Dermis microvascular lymphatic vessel endothelial cell (primary cell): ENCODE measurements around the gene MYCL. TPM values are rescaled to one million over a fixed set of nuclear protein-coding genes. Genes with fewer than 3 reads are reported as not detected.
A peak's percentile ranks its signal among the peaks of the same experiment; 100 is the strongest.

Experiments used
- DNase-seq, 2 donors: peaks; one replicate each; pipeline versions ENCODE4 v3.0.0 to v3.0.0-alpha.2; 2010; ENCODE audit warnings: low read depth in 2 of 2
- total RNA-seq: library from RNA; depleted of rRNA; stranded (reverse); fragments of >200 nt; gene quantifications from 2 replicates; pipeline ENCODE4 v1.2.1, GENCODE V29; 2014

Gene MYCL
- total RNA-seq, 1 donor from 2014 or later, result 0.39 TPM

DNA sequence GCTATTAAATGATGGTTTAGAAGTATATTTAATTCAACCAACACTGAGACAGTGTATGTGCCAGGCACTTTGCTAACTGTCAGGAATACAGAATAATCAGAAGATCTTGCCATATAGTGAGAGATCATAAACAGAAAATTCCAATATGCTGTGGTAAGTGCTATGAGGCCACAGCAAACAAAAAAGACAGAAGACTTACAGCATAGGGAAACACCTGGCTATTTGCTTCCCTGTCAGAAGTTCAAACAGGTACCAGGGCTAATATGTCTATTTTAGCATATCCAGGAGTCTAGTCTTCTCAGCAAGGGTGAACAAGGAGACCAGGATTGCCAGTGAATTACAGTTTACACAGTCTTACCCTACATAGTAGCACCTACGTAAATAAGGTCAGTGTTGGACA, 48.8 kb downstream of the MYCL start:
- DNase-seq, result no peak

DNA sequence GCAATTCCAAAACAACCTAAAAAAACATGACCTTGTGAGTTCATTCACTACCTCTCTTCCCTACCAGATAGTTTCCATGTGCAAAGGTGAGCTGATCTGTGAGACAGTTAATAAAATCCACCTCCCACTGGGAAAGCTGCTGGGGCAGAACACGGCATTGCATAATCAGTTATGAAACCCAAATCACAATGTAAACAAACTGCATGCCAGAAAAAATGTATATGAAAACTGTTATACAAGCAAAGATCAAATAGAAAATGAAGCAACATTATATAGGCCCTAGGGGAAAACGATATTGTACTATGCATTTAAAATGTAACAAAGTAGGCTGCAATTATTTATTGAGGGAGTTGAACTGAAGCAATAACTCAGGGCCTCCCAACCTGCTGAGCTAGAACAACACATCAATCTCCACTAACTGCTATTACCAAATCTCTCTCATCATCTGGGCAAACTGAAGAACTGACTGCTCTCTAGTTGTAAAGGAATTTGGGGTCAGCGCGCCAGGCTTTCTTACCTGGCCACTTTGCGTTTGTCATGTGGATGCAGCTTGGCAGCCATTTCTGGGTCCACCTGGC, 49.4 kb downstream of the MYCL start:
- peak; percentile 3 to 53 for DNase-seq

DNA sequence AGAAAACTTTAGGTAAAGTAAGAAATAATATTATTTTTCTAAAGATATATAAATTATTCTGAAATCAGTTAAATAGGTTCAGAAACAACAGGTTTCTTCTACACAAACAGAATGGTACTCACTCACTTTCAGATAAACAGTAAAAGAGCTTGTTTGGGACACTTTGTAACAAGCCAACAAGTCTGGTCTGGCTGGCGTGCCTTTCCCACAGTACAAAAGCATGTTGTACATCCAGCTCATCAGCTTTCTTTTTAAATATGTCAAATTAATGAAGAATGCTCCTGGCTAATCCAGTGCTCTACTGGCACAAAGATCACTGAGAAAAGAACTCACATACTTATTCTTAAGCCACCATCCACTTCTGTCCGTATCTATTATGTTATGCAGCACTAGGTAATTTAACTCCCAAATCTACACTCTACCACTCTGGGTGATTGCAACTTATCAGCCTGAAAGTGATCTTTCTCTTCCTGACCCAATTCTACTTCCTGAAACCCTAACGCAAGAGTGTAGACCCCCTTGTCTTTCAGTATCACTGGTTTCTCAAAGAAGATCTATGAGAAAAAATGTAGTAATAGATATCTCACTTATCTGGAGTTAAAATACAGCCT, 51.0 kb downstream of the MYCL start:
- no peak for DNase-seq

DNA sequence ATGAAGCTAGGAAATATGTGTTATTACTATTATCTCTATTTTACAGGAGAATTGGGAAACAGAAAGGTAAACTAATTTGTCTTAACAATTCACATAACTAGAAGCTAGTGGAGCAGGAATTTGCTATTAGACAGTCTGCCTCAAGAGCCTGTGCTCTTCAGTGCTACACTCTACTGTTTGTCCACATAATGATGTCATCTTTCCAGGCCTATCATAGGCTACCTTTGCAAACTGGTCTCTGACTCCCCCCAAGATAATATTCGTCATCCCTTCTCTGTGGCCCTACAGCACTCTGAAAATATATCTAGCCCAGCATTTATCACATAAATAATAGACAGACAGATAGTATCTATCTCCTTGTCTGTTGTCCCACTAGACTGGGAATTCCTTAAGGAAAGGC, 52.5 kb downstream of the MYCL start:
- no peak for DNase-seq

DNA sequence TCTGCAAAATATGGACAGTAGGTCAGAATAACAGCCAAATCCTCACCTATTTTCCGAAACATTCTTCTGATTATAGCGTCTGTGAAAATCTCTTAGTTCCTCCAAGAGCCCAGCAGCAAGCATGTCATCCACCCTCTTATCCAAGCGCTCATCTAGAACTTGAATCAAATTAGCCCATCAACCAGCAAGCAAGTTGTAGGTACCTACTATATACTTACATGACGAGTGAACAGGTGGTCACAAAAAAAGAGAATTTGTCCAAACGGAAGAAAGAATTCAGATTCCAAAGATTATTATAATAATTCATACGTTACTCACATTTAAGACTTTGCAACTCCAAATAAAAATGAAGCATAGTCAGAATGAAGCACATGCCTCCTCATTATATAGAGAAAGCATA, 53.8 kb downstream of the MYCL start:
- no peak for DNase-seq

DNA sequence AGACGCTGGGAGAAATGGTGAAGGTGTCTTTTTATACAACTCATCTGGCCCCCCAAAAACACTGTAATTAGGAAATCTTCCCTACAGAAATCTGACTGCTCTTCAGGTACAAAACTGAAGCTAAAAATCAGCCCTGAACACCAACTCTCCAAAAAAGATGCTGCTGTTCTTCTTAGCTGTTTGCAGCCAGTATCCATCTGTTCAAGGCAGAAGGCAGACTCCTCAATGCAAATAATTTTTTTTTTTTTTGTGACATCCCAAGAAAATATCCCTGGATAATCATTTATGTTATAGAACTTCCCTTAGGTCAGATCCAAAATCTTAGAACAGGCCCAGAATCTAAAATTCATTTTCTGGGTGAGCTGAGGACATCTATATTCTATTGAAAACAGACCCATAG, 54.9 kb downstream of the MYCL start:
- DNase-seq, result no peak

DNA sequence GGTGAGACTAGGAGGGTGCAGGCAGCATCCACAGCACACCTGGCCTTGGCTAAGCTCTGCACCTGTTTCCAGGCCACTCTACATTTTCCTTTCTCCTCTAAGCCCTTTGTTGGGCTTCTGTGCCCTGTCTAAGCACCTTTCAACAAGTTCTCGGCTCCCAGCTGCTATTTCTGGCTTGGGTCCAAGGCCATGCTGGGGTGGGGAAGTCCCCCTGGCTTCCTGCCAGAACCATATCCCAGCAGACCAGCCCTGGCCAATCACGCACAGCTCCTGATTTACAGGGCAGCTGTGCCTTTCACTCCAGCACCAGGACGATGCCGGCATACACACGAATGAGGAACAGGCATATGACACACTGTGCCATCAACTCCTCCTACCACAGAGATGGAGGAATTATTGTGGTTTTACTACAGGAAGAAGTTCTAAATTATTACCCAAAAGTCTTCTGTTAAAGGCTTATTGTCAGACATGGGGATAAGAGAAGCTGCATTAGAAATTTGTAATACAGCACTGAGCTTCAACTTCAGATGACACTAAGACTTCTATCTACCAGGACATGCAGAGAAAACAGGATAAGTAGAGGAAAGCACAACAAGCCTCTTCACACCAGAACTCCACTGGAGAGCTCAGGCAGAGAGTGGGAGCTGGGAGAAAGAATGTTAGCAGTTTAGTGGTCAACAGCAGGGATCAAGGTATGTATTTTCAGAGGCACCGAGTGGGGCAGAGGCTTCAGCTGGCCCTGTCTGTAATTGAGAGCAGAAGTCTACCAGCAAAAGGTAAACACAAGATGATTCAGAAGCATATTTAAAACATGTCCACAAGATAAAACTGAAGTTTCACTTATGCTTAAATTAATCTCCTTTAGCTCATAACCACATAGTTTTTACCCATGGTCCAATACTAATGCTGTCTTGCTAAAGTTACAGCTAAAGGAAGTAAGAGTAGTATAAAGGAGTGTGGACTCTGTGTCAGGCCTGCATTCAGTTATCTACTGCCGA, 55.8 kb downstream of the MYCL start:
- DNase-seq, result peak; percentile 97

Other genes starting within 250 kb of the MYCL start
- not detected in 2 replicates for gene NT5C1A, start 229.8 kb downstream of the MYCL start, total RNA-seq
- gene HPCAL4, start 210.5 kb downstream of the MYCL start, total RNA-seq, result not detected in 2 replicates
- 37.7 and 44.0 TPM in 2 replicates for gene PPIE, start 163.0 kb downstream of the MYCL start, total RNA-seq
- gene OXCT2, start 130.6 kb downstream of the MYCL start, total RNA-seq, result 3.6 and 5.9 TPM in 2 replicates
- 0.13 and 0.39 TPM in 2 replicates for gene BMP8B, start 113.1 kb downstream of the MYCL start, total RNA-seq
- gene TRIT1, start 18.4 kb downstream of the MYCL start, total RNA-seq, result 11.5 and 15.7 TPM in 2 replicates
- 0.13 and 0.51 TPM in 2 replicates for gene MFSD2A, start 53.2 kb upstream of the MYCL start, total RNA-seq
- gene CAP1, start 138.8 kb upstream of the MYCL start, total RNA-seq, result 364 and 408 TPM in 2 replicates
- gene PPT1, start 195.3 kb upstream of the MYCL start, total RNA-seq, result 54.9 and 65.6 TPM in 2 replicates